ENCODE results near the gene REPIN1.

The REPIN1 gene

DNA sequence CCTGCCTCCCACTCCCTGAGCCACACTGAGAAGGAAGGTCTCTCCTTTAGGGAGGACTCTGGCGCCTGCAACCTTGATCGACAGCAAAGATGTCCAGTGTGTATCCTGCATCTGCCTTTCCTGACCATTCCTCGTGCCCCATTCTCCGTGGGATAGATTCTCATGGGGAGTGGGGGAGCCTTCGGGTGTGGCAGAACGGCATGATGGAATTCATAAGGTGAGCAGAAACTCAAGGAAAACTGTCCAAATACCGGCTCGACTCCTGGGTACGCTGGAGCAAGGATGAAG is 26.6 kb upstream of the REPIN1 start:
- Histone ChIP-seq H3K9me3 (ENCODE audit: severe bottlenecking) (no peaks in the 10 kb centered on the region), H3K27me3 (ENCODE audit: insufficient read depth, low read depth, severe bottlenecking) (no peaks in the 10 kb centered on the region), H3K36me3 (peaks cover 9% of the 10 kb centered on the region), H3K27ac (no peak overlapping the region), H3K4me3 (ENCODE audit: low read depth, low read length) (no peak overlapping the region)
- TF ChIP-seq, protein P1, sequence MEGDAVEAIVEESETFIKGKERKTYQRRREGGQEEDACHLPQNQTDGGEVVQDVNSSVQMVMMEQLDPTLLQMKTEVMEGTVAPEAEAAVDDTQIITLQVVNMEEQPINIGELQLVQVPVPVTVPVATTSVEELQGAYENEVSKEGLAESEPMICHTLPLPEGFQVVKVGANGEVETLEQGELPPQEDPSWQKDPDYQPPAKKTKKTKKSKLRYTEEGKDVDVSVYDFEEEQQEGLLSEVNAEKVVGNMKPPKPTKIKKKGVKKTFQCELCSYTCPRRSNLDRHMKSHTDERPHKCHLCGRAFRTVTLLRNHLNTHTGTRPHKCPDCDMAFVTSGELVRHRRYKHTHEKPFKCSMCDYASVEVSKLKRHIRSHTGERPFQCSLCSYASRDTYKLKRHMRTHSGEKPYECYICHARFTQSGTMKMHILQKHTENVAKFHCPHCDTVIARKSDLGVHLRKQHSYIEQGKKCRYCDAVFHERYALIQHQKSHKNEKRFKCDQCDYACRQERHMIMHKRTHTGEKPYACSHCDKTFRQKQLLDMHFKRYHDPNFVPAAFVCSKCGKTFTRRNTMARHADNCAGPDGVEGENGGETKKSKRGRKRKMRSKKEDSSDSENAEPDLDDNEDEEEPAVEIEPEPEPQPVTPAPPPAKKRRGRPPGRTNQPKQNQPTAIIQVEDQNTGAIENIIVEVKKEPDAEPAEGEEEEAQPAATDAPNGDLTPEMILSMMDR (IDR thresholded peaks at IDR 0.05; ENCODE audit: low read depth, low read length) = no peak
- DNase-seq = no peak

DNA sequence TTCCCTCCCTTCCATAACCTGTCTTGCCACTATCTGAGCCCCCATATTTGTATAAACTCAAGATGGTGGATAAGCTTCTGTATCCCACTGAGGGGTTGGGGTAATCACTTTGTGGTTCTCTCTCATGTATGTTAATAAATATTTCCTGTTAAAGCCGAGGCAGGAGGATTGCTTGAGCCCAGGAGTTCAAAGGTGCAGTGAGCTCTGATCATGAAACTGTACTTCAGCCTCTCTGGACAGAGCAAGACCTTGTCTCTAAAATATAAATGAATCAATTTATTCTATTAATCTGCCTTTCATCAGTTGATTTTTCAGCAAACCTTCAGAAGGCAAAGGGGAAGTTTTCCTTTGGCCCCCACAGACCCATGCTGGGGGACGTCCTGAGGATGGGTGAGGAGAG is 25.4 kb upstream of the REPIN1 start:
- H3K27ac ChIP-seq = no peak overlapping the region
- H3K36me3 ChIP-seq = no peaks in the 10 kb centered on the region; the same call in 1 of the 2 replicates
- no peaks in the 10 kb centered on the region for H3K9me3 ChIP-seq (ENCODE audit: severe bottlenecking)
- TF ChIP-seq, protein P1 (IDR thresholded peaks at IDR 0.05; ENCODE audit: low read depth, low read length) = no peak
- DNase-seq = no peak
- no peaks in the 10 kb centered on the region for H3K27me3 ChIP-seq (ENCODE audit: insufficient read depth, low read depth, severe bottlenecking)
- no peak overlapping the region for H3K4me3 ChIP-seq (ENCODE audit: low read depth, low read length)

DNA sequence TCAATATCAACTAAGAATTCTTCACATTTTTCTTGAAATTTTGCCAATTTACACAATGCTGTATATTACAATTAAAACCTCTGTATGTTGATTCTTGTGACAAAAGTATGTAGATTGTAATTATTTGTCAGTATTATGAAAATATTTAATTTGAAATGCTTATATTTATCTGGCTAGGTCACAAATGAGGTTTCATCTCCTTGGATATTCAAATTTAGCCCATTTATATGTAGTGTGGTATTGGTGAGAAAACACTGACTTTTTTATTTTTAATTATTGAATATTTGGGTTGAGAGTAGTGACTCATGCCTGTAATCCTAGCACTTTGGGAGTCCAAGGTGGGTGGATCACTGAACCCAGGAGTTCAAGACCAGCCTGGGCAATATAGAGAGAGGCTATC is 24.3 kb upstream of the REPIN1 start:
- H3K36me3 ChIP-seq = no peaks in the 10 kb centered on the region
- DNase-seq = no peak
- H3K9me3 ChIP-seq (ENCODE audit: severe bottlenecking) = no peaks in the 10 kb centered on the region
- no peaks in the 10 kb centered on the region for H3K27me3 ChIP-seq (ENCODE audit: insufficient read depth, low read depth, severe bottlenecking)
- H3K4me3 ChIP-seq (ENCODE audit: low read depth, low read length) = no peak overlapping the region
- TF ChIP-seq, protein P1 (IDR thresholded peaks at IDR 0.05; ENCODE audit: low read depth, low read length) = no peak
- no peak overlapping the region for H3K27ac ChIP-seq

DNA sequence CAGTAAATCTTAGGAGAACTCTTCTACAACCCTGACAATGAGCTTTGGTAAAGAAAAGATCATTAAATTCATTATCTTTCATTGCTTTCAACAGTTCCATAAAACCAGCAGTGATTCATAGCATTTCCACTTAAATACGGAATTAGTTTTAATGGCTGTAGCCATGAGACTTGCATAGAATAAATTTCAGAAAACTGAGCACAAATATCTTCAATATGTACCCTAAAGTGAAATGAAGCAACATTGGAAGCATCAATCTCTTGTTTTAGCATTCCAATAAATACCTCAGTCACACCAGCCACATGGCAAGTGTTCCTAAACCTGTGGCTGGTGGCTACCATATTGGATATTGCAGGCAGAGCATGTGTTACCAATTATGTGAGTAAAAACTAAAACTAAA is 23.6 kb upstream of the REPIN1 start:
- H3K27ac ChIP-seq = no peak overlapping the region
- DNase-seq = no peak
- H3K36me3 ChIP-seq = no peaks in the 10 kb centered on the region
- no peak overlapping the region for H3K4me3 ChIP-seq (ENCODE audit: low read depth, low read length)
- H3K27me3 ChIP-seq (ENCODE audit: insufficient read depth, low read depth, severe bottlenecking) = no peaks in the 10 kb centered on the region
- TF ChIP-seq, protein P1 (IDR thresholded peaks at IDR 0.05; ENCODE audit: low read depth, low read length) = no peak
- no peaks in the 10 kb centered on the region for H3K9me3 ChIP-seq (ENCODE audit: severe bottlenecking)

DNA sequence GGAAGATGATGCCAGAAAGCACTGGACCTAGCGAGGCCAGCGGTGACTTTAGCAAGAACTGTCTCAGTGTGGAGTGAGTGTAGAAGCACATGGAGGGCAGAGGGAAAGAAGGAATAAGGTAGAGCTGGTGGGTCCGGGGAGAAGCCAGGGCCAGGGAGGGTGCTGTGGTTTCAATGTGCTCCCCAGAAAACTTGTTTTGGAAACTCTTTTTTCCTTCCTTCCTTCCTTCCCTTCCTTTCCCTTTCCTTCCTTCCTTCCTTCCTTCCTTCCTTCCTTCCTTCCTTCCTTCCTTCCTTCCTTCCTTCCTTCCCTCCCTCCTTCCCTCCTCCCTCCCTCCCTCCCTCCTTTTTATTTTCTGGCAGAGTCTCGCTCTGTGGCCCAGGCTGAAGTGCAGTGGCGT is 21.7 kb upstream of the REPIN1 start:
- Histone ChIP-seq H3K36me3 (no peaks in the 10 kb centered on the region), H3K27ac (no peak overlapping the region), H3K27me3 (ENCODE audit: insufficient read depth, low read depth, severe bottlenecking) (no peaks in the 10 kb centered on the region), H3K4me3 (ENCODE audit: low read depth, low read length) (no peak overlapping the region), H3K9me3 (ENCODE audit: severe bottlenecking) (no peaks in the 10 kb centered on the region)
- DNase-seq = no peak
- TF ChIP-seq, protein P1 (IDR thresholded peaks at IDR 0.05; ENCODE audit: low read depth, low read length) = no peak

DNA sequence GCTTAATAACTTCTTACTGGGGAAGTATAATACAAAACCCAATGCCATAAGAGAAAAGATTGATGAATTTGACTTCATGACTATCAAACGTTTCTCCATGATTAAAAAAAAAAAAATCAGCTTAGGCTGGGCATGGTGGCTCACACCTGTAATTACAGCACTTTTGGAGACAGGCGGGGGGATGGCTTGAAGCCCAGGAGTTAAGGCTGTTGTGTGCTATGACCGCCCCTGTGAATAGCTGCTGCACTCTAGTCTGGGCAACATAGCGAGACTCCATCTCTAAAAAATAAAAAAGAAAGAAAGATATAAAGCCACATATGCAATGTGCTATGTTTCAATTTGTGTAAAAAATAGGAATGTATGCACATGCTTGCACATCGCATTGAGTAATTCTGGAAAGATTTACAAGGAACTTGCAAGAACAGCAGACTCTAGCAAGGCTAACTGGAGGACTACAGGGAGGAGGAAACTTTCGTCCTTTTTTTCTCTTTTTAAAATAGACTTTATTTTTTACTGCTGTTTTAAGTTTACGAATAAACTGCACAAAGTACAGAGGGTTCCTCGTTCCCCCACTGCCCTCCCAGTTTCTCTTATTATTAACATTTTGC is 16.9 kb upstream of the REPIN1 start:
- Histone ChIP-seq H3K36me3 (no peaks in the 10 kb centered on the region), H3K9me3 (ENCODE audit: severe bottlenecking) (no peaks in the 10 kb centered on the region), H3K4me3 (ENCODE audit: low read depth, low read length) (no peak overlapping the region), H3K27me3 (ENCODE audit: insufficient read depth, low read depth, severe bottlenecking) (no peaks in the 10 kb centered on the region), H3K27ac (no peak overlapping the region)
- TF ChIP-seq, protein P1 (IDR thresholded peaks at IDR 0.05; ENCODE audit: low read depth, low read length) = no peak
- DNase-seq = no peak
